ENCODE results near the gene AQP10.
"Not testable (repeated sequence)": the region's sequence is repeated elsewhere in the genome, so short reads cannot be mapped to it uniquely, and the experiment has no call there.

AQP10 gene

GRCh38 chr1:154320882-154321608, at the start of gene AQP10:
Gene AQP10, plus strand, starts transcription at chr1:154321093. Its CDS starts 63 bp downstream, at chr1:154321156.
- no peak for DNase-seq (ENCODE audit: low read depth in 2 of 2)

GRCh38 chr1:154272217-154272998, 48.5 kb upstream of the AQP10 start, which contains the start of gene HAX1:
Gene HAX1, plus strand, starts transcription at chr1:154272629. Its CDS starts 95 bp downstream, at chr1:154272724.
- peak; percentile 94 to 96 for DNase-seq (ENCODE audit: low read depth in 2 of 2)

- DNase-seq (ENCODE audit: low read depth in 2 of 2): no peak
Observed at GRCh38 chr1:154272999-154273563, 47.8 kb upstream of the AQP10 start.

- no peak for DNase-seq (ENCODE audit: low read depth in 2 of 2)
Observed at GRCh38 chr1:154276797-154277196, 44.1 kb upstream of the AQP10 start.

GRCh38 chr1:154287591-154287990, 33.3 kb upstream of the AQP10 start:
- not testable (repeated sequence) for DNase-seq (ENCODE audit: low read depth in 2 of 2)

GRCh38 chr1:154288661-154289060, 32.2 kb upstream of the AQP10 start:
- DNase-seq (ENCODE audit: low read depth in 2 of 2): no peak

- no peak for DNase-seq (ENCODE audit: low read depth in 2 of 2)
Observed at GRCh38 chr1:154290921-154291320, 30.0 kb upstream of the AQP10 start.

GRCh38 chr1:154295408-154296235, 25.3 kb upstream of the AQP10 start:
- no peak for DNase-seq (ENCODE audit: low read depth in 2 of 2)

GRCh38 chr1:154301582-154301981, 19.3 kb upstream of the AQP10 start:
- no peak for DNase-seq (ENCODE audit: low read depth in 2 of 2)

- no peak for DNase-seq (ENCODE audit: low read depth in 2 of 2)
Observed at GRCh38 chr1:154304664-154305337, 16.1 kb upstream of the AQP10 start.

- DNase-seq (ENCODE audit: low read depth in 2 of 2): no peak
Observed at GRCh38 chr1:154306151-154306550, 14.7 kb upstream of the AQP10 start.

- DNase-seq (ENCODE audit: low read depth in 2 of 2): not testable (repeated sequence)
Observed at GRCh38 chr1:154307670-154308270, 13.1 kb upstream of the AQP10 start.

- DNase-seq (ENCODE audit: low read depth in 2 of 2): not testable (repeated sequence)
Observed at GRCh38 chr1:154309136-154309535, 11.8 kb upstream of the AQP10 start.

GRCh38 chr1:154312229-154313065, 8.4 kb upstream of the AQP10 start:
- DNase-seq (ENCODE audit: low read depth in 2 of 2): not testable (repeated sequence)

GRCh38 chr1:154313066-154313356, 7.9 kb upstream of the AQP10 start:
- DNase-seq (ENCODE audit: low read depth in 2 of 2): no peak

- not testable (repeated sequence) for DNase-seq (ENCODE audit: low read depth in 2 of 2)
Observed at GRCh38 chr1:154314226-154314625, 6.7 kb upstream of the AQP10 start.

GRCh38 chr1:154316704-154317103, 4.2 kb upstream of the AQP10 start:
- no peak for DNase-seq (ENCODE audit: low read depth in 2 of 2)

GRCh38 chr1:154318386-154318785, 2.5 kb upstream of the AQP10 start:
- no peak for DNase-seq (ENCODE audit: low read depth in 2 of 2)

- DNase-seq (ENCODE audit: low read depth in 2 of 2): not testable (repeated sequence)
Observed at GRCh38 chr1:154321609-154321934, 679 bp downstream of the AQP10 start.

- no peak for DNase-seq (ENCODE audit: low read depth in 2 of 2)
Observed at GRCh38 chr1:154323493-154323892, 2.6 kb downstream of the AQP10 start.
